ENCODE measurements around the gene CDK2AP2.

GRCh38 chr11:67519726-67520125, 11.8 kb upstream of the CDK2AP2 start:
- no peak for TF ChIP-seq CTCF (IDR thresholded peaks at IDR 0.05)
- TF ChIP-seq POLR2A (IDR thresholded peaks at IDR 0.05), result no peak

Data from body of pancreas (tissue), 4 donors.